AG20443 (cell line): ENCODE results near the gene TPRA1.
"Not testable (repeated sequence)": the region's sequence is repeated elsewhere in the genome, so short reads cannot be mapped to it uniquely, and the experiment has no call there.

ENCODE experiments used
- DNase-seq: peaks from one replicate; pipeline ENCODE4 v3.0.0; 2012; ENCODE audit warnings: low spot score, mixed read lengths

Gene TPRA1

GRCh38 chr3:127616836-127617605 lies 26.5 kb upstream of the TPRA1 start:
- no peak for DNase-seq

- no peak for DNase-seq
Observed at GRCh38 chr3:127615631-127616305, 25.2 kb upstream of the TPRA1 start.

GRCh38 chr3:127614928-127615589 lies 24.5 kb upstream of the TPRA1 start:
- peak; percentile 36 for DNase-seq

DNA sequence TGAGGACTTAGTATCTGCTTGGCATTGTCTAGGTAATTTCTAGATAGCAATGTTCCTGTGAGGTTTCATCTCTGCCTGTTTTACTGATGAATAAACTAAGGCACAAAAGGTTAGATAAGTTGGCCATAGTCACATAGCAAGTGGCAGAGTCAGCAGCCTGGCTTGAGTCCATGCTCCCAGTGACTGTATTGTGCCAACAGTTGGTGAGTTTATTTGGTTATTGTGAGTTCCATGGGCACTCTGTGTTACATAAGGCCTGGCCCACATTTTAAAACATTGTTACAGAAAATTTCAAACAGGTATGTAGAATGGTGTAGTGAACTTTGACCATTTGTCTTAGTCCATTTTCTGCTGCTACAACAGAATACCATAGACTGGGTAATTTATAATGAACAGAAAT lies 22.9 kb upstream of the TPRA1 start:
- no peak for DNase-seq

GRCh38 chr3:127612966-127613365 lies 22.4 kb upstream of the TPRA1 start:
- no peak for DNase-seq

DNA sequence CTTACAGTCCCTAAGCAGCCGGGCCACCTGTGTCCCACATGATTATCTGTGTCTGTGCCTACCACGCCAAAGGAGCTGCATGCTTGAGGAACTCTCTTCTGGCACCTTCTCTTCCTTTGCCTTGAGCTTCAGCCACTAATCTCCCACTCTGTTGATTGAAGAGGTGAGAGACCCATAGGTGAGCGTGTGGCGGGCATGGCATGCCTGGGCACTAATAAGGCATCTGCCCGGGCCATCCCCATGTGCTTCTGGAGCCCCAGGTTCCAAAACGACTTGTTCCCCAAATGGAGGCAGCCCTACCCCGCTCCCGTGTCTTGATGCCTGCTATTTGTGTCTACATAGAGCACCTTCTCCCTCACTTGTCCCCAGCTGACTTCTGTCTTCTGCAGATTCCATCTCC lies 20.7 kb upstream of the TPRA1 start:
- DNase-seq = no peak

- DNase-seq = no peak
Observed at GRCh38 chr3:127610105-127610504, 19.6 kb upstream of the TPRA1 start.

GRCh38 chr3:127608362-127608718 lies 17.8 kb upstream of the TPRA1 start:
- no peak for DNase-seq

DNA sequence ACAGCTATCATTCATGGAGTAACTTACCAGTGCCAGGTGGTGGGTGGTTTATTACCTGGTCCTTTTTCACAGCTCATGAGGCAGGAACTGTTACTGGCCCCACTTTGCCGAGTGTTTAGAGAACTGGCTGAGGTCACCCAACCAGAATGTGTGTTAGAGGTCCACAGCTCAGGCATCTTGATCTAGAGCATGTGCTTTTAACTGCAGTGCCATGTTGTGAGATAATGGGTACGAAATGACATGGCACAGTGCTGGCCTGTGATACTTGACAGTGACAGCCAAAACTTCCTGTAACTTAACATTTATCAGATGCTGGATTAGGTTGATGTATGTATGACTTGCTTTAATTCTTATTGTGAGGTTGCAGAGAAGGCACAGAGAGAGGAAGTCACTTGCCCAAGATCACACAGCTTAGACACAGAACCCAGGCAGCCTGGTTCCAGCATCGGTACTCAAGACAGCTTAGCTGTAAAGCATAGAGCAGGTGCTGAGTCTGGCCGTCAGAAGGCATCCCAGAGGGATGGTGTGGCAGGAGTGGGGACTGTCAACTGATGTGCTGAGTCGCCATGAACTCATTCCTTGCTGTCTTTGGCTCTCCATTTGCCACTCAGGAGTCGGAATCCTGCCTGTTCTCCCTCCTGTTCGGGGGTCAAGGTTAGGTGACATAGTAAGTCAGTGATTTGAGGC lies 17.3 kb upstream of the TPRA1 start:
- DNase-seq = no peak

GRCh38 chr3:127606981-127607595 lies 16.6 kb upstream of the TPRA1 start:
- DNase-seq = no peak

DNA sequence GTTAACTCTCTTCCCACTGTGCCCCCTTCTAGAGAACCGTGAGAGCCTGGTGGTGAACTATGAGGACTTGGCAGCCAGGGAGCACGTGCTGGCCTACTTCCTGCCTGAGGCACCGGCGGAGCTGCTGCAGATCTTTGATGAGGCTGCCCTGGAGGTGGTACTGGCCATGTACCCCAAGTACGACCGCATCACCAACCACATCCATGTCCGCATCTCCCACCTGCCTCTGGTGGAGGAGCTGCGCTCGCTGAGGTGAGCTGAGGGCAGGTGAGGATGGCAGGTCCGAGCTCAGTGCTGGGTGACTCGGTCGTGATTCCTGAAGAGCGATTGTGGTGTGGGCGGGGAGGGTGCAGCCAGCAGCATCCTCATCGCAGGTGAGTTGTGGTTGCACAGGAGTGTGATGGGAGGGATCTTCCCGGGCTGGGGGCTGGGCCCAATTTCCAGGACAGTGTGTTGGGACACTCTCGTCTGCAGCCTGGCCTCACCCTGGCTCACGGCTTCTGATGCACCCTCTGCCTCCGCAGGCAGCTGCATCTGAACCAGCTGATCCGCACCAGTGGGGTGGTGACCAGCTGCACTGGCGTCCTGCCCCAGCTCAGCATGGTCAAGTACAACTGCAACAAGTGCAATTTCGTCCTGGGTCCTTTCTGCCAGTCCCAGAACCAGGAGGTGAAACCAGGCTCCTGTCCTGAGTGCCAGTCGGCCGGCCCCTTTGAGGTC lies 15.7 kb upstream of the TPRA1 start:
- no peak for DNase-seq

- DNase-seq = not testable (repeated sequence)
Observed at GRCh38 chr3:127605547-127605946, 15.0 kb upstream of the TPRA1 start.

DNA sequence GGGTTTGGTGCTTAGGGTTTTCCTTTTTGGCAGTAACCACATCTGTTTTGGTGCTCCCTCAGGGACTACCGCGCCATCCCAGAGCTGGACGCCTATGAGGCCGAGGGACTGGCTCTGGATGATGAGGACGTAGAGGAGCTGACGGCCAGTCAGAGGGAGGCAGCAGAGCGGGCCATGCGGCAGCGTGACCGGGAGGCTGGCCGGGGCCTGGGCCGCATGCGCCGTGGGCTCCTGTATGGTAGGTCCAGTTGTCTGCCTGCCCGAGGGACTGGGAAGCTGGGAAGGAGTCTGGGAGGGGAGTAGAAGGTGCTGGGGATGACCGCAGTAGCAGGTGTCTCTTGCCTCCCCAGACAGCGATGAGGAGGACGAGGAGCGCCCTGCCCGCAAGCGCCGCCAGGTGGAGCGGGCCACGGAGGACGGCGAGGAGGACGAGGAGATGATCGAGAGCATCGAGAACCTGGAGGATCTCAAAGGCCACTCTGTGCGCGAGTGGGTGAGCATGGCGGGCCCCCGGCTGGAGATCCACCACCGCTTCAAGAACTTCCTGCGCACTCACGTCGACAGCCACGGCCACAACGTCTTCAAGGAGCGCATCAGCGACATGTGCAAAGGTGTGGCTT lies 14.1 kb upstream of the TPRA1 start:
- DNase-seq = no peak

- no peak for DNase-seq
Observed at GRCh38 chr3:127604035-127604434, 13.5 kb upstream of the TPRA1 start.

GRCh38 chr3:127600749-127601456 lies 10.4 kb upstream of the TPRA1 start:
- DNase-seq = no peak

GRCh38 chr3:127598841-127599570 lies 8.5 kb upstream of the TPRA1 start:
- DNase-seq = no peak

DNA sequence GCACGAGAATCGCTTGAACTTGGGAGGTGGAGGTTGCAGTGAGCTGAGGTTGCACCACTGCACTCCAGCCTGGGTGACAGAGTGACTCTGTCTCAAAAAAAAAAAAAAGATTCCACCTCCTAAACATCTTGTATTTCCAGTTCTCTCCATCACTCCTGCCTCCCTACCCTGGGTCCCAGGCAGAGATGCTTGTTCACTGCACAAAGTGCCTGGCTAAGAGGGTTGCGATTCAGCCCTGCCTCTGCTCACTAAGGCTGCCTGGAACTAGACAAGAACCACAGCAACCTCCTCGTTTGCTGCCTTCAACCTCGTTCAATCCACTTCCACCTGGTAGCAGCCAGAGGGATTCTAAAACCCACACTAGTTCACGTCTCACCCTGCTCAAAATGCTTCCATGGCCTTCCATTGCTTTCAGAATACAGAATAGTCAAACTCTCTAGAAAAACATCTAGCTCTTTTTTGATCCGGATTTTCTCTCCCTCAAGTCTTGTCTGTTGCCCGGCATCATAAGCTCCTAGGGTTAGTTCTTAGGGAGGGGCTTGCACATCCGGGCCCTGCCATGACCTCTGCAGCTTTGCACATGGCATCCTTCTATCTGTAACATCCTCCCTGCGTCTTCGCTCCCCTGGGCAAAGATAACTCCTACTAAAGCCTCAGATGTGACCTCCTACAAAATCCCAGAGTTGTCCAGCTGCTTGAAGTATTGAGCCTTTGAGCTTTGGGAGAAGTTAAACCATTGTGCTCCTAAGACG lies 6.7 kb upstream of the TPRA1 start:
- no peak for DNase-seq

GRCh38 chr3:127595303-127595702 lies 4.8 kb upstream of the TPRA1 start:
- no peak for DNase-seq

- DNase-seq = no peak
Observed at GRCh38 chr3:127593178-127593577, 2.6 kb upstream of the TPRA1 start.
